Epidermal melanocyte (primary cell): Measurements from ENCODE around the gene NEUROD2.

Source experiments
- DNase-seq: peaks from one replicate; pipeline ENCODE4 v3.0.0; 2011; ENCODE audit warnings: low spot score; ENCODE audit not compliant: insufficient read length

The NEUROD2 gene

DNA sequence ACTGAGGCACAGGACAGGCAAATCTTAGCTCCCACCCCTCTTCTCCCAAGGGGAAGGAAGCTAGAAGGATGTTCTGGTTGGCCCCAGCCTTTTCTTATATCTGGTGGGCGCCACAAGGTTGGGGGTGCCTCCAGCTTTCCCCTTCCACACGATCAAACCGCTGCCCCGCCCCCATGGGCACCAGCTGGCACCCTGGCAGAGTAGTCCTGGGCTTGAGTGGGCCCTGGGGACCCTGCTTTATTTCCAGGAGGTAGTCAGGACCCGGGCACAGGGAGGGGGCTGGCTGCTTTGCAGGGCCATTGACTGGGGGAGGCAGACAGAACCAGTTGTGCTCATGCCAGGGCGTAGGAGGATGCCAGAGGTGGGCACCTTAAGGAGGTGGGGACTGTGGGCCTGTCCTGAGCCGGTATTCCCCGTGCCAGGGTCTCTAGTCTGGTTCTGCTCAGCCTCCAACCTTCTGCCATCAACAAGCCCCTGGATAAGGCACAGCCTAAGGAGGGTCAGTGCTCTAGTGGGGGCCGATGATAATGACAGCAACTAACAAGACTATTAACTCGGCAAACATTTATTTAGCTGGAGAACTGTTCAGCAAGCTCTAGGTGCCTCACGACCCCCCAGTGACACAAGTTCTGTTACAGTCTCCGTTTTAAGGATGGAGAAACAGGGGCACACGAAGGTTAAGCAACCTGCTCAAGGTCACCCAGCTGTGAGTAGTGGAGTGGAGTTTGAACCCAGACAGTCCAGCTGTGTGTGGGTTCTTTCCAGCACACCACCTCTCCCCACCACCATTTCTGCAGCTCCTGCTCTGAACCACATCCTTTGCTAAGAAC lies 11.5 kb upstream of the NEUROD2 start:
- no peak for DNase-seq

DNA sequence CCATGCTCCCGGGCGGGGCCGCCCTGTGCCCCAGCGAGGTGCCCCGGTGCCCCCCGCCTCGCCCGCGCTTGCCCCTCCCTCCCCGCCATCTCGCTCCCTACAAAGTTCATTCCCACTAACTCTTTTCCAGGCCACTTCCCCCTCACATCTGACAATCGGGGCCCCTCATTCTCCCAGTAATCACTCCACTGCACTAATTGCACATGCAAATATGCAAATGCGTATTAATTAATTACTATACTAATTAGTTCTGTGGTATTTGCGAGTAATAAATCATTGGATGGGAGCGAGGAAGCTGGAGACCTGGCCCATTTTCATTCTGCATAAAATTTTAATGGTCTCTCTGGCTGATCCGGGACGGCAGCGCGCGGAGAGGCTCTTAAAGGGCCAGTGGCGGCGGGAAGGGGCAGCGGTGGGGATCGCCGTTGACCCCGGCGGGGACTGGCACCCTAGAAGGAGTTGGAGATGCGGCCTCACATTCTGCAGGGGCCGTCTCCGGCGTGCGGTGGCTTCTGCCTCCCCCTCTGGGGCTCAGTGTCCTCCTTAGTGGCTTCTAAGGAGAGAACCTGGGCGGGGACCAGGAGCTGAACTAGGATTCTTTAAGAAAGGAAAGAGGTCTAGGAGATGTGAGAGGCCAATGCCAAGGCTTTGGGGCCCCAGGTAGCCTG lies 10.7 kb upstream of the NEUROD2 start:
- DNase-seq = no peak

- peak; percentile 86 for DNase-seq
Measured at GRCh38 chr17:39617446-39618245, 9.9 kb upstream of the NEUROD2 start.

DNA sequence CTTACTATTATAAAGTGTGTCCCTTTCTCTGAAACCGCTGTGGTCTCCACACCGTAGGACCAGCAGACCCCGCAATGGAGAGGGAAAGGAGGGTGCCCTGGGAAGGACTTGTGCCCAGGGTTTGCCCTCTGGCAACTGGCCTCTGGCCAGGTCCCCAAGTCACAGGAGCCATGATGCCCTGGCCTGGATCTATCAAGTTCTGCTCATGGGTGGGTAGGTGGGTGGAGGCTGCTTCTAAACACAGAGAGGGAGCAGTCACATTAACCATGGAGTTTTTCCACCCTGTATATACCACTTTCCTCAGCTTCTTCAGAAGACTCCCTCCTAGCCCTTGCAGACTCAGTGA lies 9.4 kb upstream of the NEUROD2 start:
- DNase-seq = no peak

GRCh38 chr17:39615434-39615833 lies 7.7 kb upstream of the NEUROD2 start:
- DNase-seq = no peak

GRCh38 chr17:39614545-39615157 lies 6.9 kb upstream of the NEUROD2 start:
- no peak for DNase-seq

DNA sequence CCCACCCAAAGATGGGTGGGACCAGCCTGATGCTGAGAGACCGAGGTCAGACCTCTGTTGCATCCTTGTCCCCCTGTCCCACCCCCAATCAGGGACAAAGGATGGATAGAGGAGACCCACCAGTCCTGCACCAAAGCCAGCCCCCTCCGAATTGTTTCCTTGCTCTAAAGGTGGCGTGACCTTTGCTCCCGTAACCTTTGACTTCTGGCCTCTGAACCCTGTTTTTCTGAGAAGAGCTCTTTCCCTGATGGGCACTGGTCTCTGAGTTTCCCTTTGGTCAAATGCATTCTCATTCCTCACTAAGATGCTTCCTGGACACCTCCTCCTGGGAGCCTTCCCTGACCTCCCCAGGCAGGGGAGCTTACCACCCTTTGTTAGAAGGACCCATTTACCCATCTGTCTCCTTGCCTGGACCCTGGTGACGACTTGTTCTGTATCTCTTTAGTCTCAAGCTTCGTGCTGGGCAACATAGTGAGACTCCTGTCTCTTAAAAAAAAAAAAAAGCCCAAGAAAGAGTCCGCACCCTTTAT lies 5.3 kb upstream of the NEUROD2 start:
- no peak for DNase-seq

GRCh38 chr17:39612291-39612894 lies 4.7 kb upstream of the NEUROD2 start:
- no peak for DNase-seq

DNA sequence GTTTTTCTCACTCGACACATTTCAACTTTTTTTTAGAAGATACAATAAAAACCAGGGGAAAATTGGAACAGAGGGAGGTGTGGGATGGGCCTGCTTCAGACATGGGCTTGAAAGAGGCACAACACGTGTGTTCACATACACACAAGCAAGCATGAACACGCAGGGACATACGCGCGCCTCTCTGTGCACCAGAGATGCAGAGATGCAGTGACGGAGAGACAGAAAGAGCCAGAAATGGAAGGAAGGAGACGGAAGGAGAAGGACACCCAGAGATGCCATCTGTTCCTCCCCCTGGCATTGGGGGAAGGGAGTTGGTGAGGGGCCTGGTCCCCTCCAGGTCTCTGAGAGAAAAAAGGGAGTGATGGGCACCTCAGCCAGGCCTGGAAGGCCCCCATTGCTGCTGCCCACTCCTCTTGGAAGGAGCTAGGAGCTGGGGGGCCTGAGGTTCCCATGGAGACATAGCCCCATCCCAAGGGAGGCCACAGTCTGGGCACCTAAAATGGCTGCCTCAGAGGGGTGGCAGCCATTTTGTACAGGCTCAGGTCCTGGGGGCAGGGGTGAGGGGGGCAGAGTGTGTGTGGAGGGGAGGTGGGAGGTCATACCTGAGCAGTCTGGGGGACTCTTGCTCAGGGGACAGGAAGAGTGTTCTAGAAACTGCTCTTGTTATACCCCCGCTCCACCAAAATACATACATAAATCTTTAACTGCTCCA lies 3.8 kb upstream of the NEUROD2 start:
- no peak for DNase-seq

DNA sequence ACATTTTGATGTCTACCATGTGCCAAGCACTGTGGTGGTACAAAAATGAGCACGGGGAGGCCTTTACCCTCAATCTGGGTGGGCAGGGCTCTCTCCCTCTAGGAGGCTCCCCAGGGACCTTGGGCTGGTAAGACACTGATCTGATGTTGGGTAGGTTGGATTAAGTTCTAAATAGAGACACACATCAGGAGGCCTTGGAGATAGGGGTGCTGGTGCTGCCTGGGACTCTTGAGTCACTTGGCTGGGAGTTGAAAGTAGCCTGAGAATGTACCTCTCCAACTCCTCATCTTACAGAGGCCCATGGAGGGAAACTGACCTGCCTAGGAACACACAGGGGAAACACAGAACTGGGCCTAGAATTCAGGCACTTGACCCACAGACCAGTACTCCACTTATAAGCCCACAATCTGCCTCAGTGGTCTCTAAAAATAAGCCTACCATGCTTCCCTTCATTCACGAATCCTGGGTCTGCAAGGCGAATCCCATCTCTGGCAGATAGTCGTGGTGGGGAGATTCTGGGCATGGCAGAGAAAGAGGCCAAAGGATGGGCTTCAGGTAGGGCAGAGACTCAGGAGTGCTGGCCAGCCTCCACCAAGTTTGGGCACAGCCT lies 1.8 kb upstream of the NEUROD2 start:
- DNase-seq = no peak

DNA sequence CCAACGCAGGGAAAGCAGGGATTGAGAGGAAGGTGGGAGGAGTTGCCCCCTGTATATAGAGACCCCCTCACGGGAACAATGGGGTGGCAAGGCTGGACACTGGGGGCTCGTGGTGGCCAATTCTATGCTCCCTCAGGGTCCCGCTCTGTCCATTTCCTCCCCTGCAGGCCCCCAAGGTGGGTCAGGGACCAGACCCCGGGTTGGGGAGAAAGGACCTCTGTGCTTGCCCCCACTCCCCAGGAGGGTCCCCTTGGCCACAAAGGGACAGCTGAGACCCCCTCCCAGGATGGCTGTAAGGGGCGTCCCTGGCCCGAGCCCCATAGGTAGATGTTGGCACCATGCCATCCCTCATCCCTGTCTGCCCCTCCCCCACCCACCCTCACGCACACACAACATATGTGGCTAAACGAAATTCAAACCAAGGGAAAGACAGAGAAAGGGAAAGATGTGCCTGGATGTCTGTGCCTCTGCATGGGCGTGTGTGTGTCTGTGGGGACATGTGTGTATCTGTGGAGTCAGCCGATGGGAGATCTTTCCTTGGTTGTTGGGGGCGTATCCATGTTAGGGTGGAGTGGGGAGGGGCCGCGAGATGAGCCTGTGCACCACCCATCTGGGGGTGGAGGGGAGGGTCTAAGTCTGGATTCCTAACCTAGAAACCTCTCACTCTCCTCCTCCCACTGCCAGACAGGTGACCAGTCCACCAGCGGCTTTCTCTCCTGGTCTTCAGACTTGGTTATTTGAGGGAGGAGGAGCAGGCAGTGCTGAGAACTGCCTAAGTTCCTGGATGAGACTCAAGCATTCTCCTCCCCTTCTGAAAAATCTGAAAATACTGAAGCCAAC lies 642 bp upstream of the NEUROD2 start:
- DNase-seq = no peak

- DNase-seq = no peak
Measured at GRCh38 chr17:39607057-39607850, 466 bp downstream of the NEUROD2 start.

DNA sequence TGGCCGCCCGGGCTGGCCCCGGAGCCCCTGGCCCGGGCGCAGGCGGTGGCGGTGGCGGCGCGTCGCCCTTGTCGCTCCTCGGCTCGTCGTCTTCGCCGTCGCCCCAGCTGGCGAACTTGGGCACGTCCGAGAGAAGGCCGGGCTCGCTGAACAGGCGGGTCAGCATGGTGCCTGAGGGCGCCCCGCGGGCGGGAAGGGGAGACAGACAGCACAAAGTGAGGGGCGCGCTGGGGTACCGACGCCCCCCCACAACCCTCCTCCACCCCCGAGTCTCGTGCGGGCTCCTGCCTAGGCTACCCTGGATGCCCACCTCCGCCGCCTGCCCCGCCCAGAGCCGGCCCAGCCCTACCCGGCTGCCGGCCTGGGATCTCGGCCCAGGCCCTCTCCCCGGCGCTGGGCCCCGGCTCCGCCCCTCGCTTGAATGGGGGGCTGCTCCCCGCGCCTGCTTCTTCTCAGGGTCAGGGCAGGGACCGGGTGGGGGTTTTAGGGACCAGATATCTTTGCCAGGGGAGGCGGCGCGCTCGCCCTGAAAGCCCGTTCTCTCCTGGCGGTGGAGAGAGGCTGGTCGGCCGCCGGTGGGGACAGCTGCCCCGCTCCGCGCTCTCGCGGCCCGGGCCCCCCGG lies 1.2 kb downstream of the NEUROD2 start:
- DNase-seq = no peak

DNA sequence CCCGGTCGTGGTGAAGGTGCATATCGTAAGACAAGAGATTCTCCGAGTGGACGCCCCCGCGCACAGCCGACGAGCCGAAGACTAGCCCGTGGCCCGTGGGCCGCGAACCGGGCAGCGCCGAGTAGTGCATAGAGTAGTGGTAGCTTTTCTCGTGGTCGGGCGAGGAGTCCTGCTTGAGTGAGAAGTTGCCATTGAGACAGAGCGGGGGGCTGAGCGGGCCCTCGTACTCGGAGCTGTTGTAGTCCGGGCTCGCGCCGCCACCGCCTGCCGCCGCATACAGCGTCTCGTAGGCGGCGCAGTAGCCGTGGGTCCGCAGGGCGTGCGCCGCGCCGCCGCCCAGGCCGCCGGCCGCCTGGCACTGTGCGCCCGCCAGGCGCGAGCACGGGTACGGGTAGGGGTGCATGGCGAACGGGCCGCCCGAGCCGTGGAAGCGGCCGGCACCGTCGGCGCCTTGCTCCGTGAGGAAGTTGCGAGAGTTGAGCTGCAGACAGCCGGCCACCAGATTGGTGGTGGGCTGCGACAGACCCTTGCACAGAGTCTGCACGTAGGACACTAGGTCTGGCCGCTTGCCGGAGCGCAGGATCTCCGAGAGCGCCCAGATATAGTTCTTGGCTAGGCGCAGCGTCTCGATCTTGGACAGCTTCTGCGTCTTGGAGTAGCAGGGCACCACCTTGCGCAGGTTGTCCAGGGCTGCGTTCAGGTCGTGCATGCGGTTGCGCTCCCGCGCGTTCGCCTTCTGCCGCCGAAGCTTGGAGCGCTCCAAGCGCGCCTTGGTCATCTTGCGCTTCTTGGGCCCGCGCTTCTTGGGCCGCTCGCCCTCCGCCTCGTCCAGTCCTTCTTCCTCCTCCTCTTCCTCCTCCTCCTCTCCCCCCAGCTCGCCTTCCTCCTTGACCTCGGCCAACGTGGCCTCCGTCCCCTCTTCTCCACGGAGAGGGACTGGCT lies 2.0 kb downstream of the NEUROD2 start:
- no peak for DNase-seq

DNA sequence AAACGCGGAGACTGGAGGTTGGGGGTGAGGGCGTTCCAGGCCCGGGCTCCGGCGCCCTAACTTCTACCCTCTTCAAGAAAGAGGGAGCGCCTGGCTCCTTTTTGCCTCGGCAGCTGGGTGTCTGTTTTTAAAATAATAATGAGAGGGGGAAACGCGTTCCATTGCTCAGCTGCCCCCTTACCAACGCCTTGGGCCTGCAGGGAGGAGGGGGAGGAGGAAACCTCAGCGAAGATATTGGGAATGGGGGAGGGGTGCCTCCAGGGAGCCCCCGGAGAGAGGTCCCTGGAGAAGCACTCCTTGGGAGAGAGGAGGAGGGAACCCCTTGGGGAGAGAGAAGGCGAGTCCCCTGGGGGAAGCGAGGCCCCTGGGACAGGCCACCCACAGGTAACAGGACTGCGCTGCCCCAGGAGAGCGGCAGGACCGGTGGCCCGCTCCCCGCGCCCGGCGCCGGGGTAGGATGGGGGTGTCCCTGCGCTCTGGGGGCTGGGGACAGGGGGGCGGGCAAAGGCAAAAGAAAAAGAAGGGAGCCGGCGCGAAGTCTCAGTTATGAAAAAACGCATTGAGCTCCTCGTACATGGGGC lies 2.7 kb downstream of the NEUROD2 start:
- DNase-seq = no peak

GRCh38 chr17:39603304-39604016 lies 4.3 kb downstream of the NEUROD2 start:
- no peak for DNase-seq
